Stimulated activated CD4-positive, alpha-beta T cell treated with anti-CD3 and anti-CD28 coated beads, TNF-alpha, amount 100 ng/mL, for 4 hours (primary cell): ENCODE results near the gene KHNYN.

Experiments
- DNase-seq, 3 experiments: peaks; one replicate each; pipeline ENCODE4 v3.0.0-alpha.2; 2020; ENCODE audit warnings: low read depth in 3 of 3

The KHNYN gene

GRCh38 chr14:24422694-24423601 lies 6.8 kb upstream of the KHNYN start:
- no peak for DNase-seq

GRCh38 chr14:24425704-24426103 lies 4.0 kb upstream of the KHNYN start:
- no peak for DNase-seq

GRCh38 chr14:24426150-24426911 lies 3.4 kb upstream of the KHNYN start:
- no peak for DNase-seq

GRCh38 chr14:24426912-24427536 lies 2.7 kb upstream of the KHNYN start:
- no peak for DNase-seq

- DNase-seq = no peak
Measured at GRCh38 chr14:24427537-24428508, 1.9 kb upstream of the KHNYN start.

GRCh38 chr14:24428628-24429394 lies 943 bp upstream of the KHNYN start:
- DNase-seq = no peak

GRCh38 chr14:24430143-24430681 lies 458 bp downstream of the KHNYN start:
- no peak for DNase-seq

- peak; percentile 35 to 52 (median 52) for DNase-seq
Measured at GRCh38 chr14:24430682-24431568, 1.2 kb downstream of the KHNYN start.

GRCh38 chr14:24431569-24432258 lies 2.0 kb downstream of the KHNYN start:
- DNase-seq = peak; percentile 77 to 81 (median 80)

GRCh38 chr14:24432259-24433131 lies 2.7 kb downstream of the KHNYN start:
- DNase-seq = no peak

- no peak for DNase-seq
Measured at GRCh38 chr14:24434036-24434435, 4.3 kb downstream of the KHNYN start.

- no peak for DNase-seq
Measured at GRCh38 chr14:24434676-24435075, 4.9 kb downstream of the KHNYN start.

GRCh38 chr14:24435192-24435810 lies 5.5 kb downstream of the KHNYN start:
- no peak for DNase-seq

- DNase-seq = no peak
Measured at GRCh38 chr14:24435998-24436354, 6.2 kb downstream of the KHNYN start.

- DNase-seq = no peak
Measured at GRCh38 chr14:24436355-24437019, 6.7 kb downstream of the KHNYN start.

GRCh38 chr14:24437020-24437735 lies 7.4 kb downstream of the KHNYN start:
- DNase-seq = no peak
